HG03135 (cell line): ENCODE measurements around the gene PWP1.
"Not testable (repeated sequence)": the region's sequence is repeated elsewhere in the genome, so short reads cannot be mapped to it uniquely, and the experiment has no call there.

ENCODE experiments used
- ATAC-seq: cut with Tn5 transposase; IDR thresholded peaks from one replicate; pipeline ENCODE4 v1.9.1; 2021; ENCODE audit warnings: mild to moderate bottlenecking, moderate library complexity; ENCODE audit not compliant: unreplicated experiment

Gene PWP1

DNA sequence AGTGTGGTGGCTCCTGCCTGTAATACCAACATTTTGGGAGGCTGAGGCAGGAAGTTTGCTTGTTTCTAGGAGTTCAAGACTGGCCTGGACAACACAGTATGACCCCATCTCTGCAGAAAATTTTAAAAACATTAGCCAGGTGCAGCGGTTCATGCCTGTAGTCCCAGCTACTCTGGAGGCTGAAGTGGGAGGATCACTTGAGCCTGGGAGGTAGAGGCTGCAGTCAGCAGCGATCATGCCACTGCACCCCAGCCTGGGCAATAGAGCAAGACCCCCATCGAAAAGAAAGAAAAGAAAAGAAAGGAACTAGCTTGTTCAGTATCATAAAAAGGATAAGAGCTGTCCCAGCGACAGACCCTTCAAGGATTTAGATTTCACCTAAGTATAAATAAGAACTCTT is 18.1 kb upstream of the PWP1 start:
- ATAC-seq = no peak

DNA sequence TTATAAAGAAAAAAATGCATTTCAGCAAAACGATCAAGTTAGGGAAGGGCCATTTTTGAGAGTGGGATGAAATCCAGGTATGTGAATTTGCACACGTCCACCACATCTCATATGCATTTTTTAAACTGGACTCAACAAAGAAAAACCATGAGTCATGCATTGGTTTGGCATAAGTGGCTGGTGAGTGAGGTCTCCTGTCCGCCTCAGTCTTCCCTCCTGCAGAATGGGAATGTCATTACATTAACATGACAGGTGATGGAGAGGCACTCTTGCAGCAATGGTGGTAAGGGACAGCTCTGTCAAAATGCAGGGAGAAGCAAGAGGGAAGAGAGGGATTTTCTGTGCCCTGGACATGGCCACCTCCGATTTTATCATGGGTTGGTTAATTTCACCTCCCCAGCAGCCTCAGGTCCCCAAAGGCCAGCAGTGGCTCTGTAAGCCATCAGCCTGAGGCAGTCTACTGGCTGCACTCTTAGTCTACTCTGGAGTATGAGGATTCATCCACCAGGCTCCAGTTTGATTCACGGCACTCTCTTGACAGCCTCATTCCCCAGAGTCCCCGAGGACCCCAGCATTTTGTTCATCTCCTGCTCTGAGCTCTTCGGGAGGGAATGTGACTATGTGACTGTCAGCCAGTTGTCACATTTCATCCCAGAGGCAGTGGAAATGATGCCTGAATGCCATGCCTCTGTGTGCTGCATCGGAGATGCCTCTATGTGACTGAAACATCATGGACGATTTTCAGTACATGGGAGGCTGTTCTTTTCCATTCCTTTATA is 17.1 kb upstream of the PWP1 start:
- ATAC-seq = no peak

DNA sequence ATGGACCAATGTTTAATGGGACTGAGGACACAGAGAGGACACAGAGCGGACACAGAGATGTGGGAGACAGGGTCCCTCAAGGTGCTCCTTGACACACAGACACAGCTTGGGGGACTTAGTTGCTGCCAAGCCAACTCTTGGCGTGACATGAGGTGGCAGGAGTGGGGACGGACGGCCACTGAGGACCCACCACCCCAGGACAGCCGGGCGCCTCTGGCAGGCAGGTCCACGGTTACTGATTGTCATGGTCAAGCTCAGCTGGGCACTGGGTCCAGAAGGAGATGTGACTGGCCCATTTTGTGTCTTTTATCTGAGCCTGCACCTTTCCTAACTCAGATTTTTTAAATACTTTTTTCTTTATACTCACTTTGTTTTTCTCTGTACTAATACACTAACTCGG is 15.7 kb upstream of the PWP1 start:
- ATAC-seq = no peak

DNA sequence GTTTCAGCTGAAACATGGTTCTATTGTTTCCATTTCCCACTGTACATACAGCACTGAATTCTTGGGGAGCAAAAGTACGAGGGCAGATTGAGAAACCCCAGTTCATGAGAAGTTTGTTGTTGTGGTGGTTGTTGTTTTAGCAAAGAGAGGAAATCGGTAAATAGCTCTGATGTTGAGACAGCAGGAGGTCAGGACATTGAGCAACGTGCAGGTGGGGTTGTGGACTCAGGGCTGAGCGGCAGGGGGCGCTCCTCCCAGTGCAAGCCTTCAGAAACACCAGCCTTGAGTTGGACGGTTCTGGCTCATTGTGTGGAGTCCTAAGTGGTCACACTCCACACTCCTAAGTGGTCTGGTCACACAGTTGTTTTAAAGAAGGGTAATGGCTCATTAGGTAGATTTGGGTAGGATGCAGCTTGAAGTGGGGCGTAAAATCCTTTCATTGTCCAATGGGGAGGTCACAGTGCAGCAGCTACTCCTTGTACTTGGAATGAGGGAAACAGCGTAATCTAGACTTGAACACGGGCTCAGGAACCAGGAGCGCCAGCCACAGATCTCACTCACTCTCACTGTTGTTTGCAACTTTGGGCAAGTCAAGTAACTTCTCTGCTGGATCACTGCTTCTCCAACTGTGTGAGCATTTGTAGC is 14.5 kb upstream of the PWP1 start:
- no peak for ATAC-seq

DNA sequence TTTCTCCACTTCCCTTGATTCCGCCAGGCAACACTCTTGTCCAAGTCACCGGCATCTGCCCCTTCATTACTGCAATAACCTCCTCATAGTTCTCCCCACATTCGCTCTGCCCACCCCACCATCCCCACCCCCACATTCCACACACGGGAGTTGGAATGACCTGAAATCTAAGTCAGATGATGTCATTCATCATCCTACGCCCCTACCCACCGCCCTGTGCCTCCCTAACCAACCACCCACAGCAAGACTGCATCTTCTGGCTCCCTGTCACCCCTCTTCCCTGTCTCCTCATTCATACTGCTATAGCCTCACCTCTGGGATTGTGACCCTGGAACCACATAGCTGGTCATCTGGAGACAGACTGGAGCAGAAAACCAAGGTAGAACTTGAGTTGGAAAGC is 7.9 kb upstream of the PWP1 start:
- ATAC-seq = no peak

DNA sequence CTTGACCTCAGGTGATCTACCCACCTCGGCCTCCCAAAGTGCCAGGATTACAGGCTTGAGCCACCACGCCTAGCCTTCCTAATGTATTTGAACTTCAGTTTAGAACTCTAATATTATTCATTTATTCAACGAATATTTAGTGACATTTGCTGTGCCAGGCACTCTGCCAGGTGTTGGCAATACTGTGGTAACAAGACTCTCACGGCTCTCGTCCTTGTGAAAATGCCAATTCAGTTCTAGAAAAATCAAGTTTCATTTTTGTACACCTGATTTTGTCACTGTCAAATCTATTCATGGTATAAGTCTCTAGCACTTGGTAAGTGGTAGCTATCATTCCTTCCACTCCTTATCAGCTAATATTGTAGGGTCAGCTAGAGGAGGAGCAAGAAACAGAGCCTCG is 6.3 kb upstream of the PWP1 start:
- ATAC-seq = no peak

DNA sequence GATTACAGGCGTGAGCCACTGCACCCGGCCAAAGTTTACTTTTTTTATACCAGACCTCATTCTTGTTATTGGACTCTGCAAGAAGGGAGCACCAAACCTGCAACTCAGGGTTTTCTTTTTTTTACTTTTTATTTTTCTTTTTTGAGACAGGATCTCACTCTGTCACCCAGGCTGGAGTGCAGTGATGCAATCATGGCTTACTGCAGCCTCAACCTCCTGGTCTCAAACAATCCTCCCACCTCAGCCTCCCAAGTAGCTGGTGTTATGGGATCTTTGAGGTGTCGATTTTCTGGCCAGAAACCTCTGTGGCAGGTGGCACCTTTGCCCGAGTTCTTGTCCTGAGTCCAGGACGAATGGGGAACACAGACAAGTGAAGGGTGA is 4.2 kb upstream of the PWP1 start:
- no peak for ATAC-seq

DNA sequence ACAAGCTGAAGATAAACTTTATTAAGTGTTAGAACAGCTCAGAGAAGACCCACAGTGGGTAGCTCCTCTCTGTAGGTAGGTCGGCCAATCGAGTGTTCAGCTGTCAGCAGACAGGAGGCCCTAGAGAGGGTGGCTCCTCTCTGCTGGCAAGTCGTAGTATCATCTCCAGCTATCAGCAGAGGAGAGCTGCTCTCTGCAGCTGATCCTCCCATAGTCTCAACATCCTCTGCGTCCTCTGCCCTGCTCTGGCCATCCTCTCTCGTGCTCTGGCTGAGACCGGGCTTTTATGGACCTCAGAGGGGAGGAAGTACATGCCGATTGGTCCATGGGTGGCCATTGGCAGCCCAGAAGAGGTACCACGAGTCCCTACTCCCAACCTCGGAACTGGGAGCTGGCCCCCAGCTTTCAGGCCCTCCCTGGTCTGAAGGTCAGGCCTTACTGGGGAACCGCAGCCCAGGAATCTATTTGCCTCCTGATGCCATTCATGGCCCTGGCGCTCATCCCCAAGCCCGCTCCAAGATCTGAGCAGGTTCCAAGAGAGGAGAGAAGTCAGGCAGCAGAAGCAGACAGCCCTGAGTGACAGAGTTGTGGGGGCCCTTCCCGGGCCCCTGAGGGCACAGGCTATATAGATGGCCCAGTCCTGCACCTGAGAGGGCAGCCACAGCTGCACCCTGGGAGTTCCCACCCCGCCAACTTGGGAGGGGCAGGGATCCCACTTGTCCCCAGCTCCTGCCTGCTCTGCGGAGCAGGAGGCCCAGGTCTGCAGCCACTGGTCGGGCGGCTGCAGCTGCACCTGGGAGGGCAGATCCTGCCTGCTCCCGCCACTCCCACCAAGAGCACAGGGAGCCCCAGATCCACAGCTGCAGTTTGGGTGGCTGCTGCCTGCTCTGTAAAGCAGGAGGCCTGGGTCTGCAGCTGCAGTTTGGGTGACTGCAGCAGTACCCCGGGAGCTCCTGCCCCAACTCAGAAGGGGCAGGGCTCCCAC is 3.5 kb upstream of the PWP1 start:
- no peak for ATAC-seq

DNA sequence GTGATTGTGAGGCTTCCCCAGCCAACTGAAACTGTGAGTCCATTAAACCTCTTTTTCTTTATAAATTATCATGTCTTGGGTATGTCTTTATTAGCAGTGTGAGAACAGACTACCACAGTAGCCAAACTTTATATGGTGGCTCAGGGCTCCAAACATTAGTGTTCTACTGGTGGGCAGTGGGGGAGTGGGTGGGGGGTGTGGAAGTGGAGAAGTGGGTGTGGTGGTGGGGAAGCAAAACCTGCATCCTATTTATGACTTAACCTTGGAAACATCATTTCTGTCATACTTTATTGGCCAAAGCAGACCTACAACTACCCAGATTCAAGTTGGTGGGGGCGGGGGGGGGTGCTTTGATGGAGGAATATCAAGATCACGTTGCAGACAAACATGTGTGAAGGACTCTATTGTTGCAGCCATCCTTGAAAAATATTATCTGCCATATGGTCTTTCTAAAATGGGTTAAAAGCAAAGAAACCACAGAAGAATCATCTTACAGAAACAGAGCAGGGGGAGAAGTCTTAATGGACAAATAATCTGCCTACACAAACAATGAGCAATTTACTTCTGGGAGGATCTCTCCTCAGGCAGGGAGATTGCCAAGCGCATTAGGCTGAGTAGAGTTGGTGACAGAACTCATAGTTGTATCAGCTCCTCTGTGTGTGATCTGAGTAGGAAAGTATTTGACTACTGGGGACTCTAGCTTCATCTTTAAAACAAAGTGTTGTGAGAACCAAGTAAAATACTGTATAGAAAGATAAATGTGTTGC is 1.4 kb upstream of the PWP1 start:
- no peak for ATAC-seq

DNA sequence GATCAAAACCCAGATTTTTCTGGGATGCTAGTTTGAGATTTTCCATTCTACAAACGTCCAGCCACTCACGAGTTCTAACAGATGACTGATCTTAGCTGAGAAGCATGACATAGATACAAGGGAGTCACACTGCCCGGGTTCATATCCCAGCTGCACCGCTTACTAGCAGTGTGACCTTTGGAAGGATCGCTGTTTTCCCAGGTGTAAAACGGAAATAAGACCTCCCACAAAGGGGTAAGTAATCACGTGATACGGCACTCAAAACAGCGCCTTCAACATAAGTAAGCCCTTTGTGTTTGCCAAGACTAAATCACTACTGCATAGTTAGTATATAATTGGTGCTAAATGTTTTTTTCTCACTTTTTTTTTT is 624 bp upstream of the PWP1 start:
- ATAC-seq = no peak

DNA sequence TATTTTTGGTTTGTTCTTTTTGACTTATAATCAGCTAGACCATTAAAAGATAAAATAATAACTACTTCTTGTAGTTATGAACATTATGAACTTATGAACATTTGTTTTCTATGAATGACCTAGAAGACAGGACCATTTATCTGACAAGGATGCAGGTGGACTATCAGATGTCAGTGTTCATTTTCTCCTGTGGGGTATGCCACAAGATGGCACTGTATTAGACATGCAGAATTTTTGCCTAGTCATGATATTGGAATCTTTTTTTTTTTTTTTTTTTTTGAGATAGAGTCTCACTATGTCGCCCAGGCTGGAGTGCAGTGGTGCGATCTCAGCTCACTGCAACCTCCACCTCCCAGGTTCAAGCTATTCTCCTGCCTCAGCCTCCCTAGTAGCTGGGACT is 10.2 kb downstream of the PWP1 start:
- not testable (repeated sequence) for ATAC-seq

DNA sequence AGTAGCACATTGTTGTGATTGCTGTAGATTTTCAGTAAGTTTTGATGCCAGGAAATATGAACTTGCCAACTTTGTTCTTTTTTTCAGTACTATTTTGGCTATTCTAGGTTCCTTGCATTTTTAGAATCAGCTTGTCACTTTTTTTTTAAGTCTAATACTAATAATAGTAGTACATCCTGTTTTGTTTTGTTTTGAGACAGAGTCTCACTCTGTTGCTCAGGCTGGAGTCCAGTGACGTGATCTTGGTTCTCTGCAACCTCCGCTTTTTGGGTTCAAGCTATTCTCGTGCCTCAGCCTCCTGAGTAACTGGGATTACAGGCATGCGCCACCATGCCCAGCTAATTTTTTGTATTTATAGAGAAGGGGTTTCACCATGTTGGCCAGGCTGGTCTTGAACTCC is 16.5 kb downstream of the PWP1 start:
- ATAC-seq = no peak

DNA sequence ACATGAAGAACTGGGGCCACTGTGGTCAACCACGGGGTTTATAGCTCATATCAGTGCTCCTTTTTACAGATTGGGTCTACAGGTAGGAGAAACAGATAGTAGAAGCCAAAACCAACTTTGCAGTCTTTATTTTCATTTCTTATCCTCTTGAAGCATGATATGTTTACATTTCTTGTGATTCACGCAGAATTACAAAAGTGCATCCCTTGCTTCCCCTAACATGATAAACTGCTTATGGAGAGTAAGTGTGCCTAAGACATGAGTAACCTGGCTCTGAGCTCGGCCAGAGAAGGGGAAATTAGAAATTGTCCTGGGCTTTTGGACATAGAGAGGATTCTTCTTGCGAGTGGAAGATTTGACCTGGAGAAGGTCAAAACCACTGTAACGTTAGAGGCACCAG is 18.4 kb downstream of the PWP1 start:
- no peak for ATAC-seq

DNA sequence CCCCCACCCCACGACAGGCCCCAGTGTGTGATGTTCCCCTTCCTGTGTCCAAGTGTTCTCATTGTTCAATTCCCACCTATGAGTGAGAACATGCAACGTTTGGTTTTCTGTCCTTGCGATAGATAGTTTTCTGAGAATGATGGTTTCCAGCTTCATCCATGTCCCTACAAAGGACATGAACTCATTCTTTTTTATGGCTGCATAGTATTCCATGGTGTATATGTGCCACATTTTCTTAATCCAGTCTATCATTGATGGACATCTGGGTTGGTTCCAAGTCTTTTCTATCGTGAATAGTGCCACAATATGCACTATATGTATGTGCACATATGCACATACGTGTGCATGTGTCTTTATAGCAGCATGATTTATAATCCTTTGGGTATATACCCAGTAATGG is 19.9 kb downstream of the PWP1 start:
- ATAC-seq = not testable (repeated sequence)

DNA sequence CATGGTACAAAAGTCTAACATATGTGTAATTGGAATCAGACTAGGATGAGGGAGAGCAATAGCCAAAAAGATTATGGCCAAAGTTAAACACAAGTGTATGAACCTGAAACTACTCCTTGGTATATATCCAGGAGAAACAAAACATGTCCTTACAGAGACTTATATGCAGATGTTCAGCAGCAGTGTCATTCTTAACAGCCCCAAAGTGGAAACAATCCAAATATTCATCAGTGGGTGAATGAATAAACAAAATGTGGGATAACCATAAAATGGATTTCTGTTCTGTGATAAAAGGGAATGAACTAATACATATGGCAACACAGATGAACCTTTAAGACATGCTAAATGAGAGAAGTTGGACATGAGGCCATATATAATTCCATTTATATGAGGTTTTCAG is 30.2 kb downstream of the PWP1 start:
- ATAC-seq = no peak

DNA sequence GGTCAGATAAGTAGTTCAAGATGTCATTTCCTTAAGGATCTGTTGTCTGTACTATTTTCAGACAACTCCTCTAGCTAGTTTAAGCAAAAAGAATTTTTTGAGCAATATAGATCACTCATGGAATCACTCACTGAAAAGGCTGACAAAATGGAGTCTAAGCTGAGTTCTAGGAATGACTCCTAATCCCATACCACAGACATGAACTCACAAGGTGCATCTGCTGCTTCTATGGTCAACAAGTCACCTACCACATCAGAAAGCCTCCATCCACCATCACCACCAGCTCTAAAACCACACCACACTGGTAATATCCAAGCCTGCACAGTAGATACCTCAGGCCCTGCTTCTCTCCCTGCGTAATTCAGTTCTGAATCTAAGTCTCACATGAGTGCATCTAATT is 33.0 kb downstream of the PWP1 start:
- ATAC-seq = no peak

DNA sequence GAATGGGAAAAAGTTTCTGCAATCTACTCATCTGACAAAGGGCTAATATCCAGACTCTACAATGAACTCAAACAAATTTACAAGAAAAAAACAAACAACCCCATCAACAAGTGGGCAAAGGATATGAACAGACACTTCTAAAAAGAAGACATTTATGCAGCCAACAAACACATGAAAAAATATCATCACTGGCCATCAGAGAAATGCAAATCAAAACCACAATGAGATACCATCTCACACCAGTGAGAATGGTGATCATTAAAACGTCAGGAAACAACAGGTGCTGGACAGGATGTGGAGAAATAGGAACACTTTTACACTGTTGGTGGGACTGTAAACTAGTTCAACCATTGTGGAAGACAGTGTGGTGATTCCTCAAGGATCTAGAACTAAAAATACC is 41.7 kb downstream of the PWP1 start:
- ATAC-seq = not testable (repeated sequence)

DNA sequence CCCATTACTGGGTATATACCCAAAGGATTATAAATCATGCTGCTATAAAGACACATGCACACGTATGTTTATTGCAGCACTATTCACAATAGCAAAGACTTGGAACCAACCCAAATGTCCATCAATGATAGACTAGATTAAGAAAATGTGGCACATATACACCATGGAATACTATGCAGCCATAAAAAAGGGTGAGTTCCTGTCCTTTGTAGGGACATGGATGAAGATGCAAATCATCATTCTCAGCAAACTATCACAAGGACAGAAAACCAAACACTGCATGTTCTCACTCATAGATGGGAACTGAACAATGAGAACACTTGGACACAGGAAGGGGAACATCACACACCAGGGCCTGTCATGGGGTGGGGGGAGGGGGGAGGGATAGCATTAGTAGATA is 42.1 kb downstream of the PWP1 start:
- not testable (repeated sequence) for ATAC-seq

DNA sequence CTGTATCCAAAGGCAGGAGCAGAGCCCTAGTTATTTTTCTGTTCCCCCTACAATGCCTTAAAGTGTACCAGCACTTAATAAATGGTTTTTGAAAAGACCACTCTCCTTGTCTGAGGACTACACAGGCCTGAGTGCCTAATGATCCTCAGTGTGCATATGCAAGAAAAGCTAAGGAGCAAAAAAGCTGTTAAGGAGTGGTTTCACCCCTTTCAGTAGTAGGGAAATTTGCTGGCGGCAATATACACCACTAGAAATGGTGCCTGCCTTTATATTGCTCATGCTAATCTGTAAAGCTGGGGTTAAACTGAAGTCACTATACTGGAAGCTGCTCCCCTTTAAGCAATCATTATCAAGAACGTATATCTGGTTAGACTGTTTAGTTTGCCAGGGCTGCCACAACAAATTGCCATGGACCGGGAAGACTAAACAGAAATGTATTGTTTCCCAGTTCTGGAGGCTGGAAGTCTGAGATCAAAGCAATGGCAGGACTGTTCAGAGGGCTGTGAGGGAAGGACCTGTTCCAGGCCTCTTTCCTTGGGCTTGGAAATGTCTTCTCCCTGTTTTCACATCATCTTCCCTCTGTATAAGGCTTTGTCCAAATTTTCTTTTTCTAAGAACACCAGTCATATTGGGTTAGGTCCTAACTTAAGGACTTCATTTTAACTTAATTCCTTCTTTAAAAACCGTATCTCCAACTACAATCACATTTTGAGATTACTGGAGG is 45.2 kb downstream of the PWP1 start:
- ATAC-seq = no peak

DNA sequence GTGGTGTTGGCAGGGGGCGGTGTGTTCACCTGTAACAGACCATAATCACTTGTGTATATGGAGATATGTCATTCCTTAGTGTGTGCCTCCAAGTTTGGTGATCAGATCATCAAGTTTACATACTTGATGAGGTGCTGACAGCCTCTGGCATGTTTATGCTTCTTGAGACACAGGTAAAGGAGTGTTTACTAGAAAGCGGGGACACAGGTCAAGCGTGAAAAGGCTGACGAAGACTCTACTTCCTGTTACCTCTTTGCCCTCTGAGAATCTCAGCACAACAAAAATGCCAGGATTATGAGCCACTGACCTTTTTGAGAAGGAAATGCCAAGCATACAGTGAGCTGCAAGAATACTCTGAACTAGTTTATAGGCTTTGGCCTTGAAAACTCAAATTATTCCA is 45.8 kb downstream of the PWP1 start:
- ATAC-seq = no peak
